SH-SY5Y (cell line): Measurements from ENCODE around the gene GMCL2.

Source experiments
- GATA2 ChIP-seq: IDR thresholded peaks from 2 replicates; pipeline ENCODE4 v1.6.1; 2011; ENCODE audit warnings: mild to moderate bottlenecking, low read depth, low read length
- GATA3 ChIP-seq: IDR thresholded peaks from 2 replicates; pipeline ENCODE4 v1.6.1; 2011; ENCODE audit warnings: low read depth, mild to moderate bottlenecking, low read length, moderate library complexity

GMCL2 gene

GRCh38 chr5:178206166-178207101 is 19.3 kb upstream of the GMCL2 start:
- no peak for TF ChIP-seq GATA3
- TF ChIP-seq GATA2: no peak

GRCh38 chr5:178205749-178206047 is 18.5 kb upstream of the GMCL2 start:
- no peak for TF ChIP-seq GATA3
- TF ChIP-seq GATA2: no peak

- TF ChIP-seq GATA2: no peak
- no peak for TF ChIP-seq GATA3
Observed at GRCh38 chr5:178204935-178205748, 18.0 kb upstream of the GMCL2 start.

GRCh38 chr5:178204182-178204934 is 17.2 kb upstream of the GMCL2 start, which contains the start of gene HNRNPAB:
Gene HNRNPAB, plus strand, starts transcription at chr5:178204533. Its CDS starts 305 bp downstream, at chr5:178204838.
- TF ChIP-seq GATA3 (no peak), GATA2 (no peak)

GRCh38 chr5:178203670-178204181 is 16.6 kb upstream of the GMCL2 start:
- TF ChIP-seq GATA3: no peak

GRCh38 chr5:178202541-178202940 is 15.4 kb upstream of the GMCL2 start:
- TF ChIP-seq GATA3 (no peak), GATA2 (no peak)

- TF ChIP-seq GATA3: no peak
- no peak for TF ChIP-seq GATA2
Observed at GRCh38 chr5:178201927-178202235, 14.7 kb upstream of the GMCL2 start.

GRCh38 chr5:178201221-178201926 is 14.2 kb upstream of the GMCL2 start:
- TF ChIP-seq GATA3: no peak
- TF ChIP-seq GATA2: no peak

- TF ChIP-seq GATA2 (no peak), GATA3 (no peak)
Observed at GRCh38 chr5:178199581-178200434, 12.6 kb upstream of the GMCL2 start.

- no peak for TF ChIP-seq GATA2
- no peak for TF ChIP-seq GATA3
Observed at GRCh38 chr5:178198706-178199105, 11.5 kb upstream of the GMCL2 start.

- TF ChIP-seq GATA2 (no peak), GATA3 (no peak)
Observed at GRCh38 chr5:178196986-178197385, 9.8 kb upstream of the GMCL2 start.

GRCh38 chr5:178196281-178196812 is 9.2 kb upstream of the GMCL2 start:
- TF ChIP-seq GATA3: no peak
- TF ChIP-seq GATA2: no peak
